Esophagus squamous epithelium (tissue), 5 donors: ENCODE data around the gene SPTBN2. TPM values are rescaled to one million over a fixed set of nuclear protein-coding genes. Genes with fewer than 3 reads are reported as not detected.
A peak's percentile ranks its signal among the peaks of the same experiment; 100 is the strongest.

Experiments
- DNase-seq: peaks from one replicate; lab custom pipeline; 2025; lab: John Stamatoyannopoulos, UW
- H3K27ac ChIP-seq, 4 donors: fragments of 200-600 bp; sonication (generic); one replicate each; pipeline ENCODE4 v1.5.1; 2016 to 2019; ENCODE audit warnings: mild to moderate bottlenecking in 1 of 4
- H3K27me3 ChIP-seq, 4 donors: fragments of 200-600 bp; sonication (generic); 1 replicate in 3 of 4; 2 replicates in 1 of 4; pipeline versions ENCODE4 v1.5.1 to v1.6.0; 2017 to 2021; ENCODE audit warnings: antibody characterized with exemption in 1 of 4
- H3K36me3 ChIP-seq, 3 donors: fragments of 200-600 bp; sonication (generic); one replicate each; pipeline ENCODE4 v1.5.1; 2016 to 2019
- H3K4me1 ChIP-seq, 3 donors: fragments of 200-600 bp; sonication (generic); one replicate each; pipeline ENCODE4 v1.5.1; 2017 to 2019
- H3K4me3 ChIP-seq, 4 donors: fragments of 200-600 bp; sonication (generic); 1 replicate in 3 of 4; 2 replicates in 1 of 4; pipeline ENCODE4 v1.5.1; 2016 to 2019; ENCODE audit warnings: mild to moderate bottlenecking in 2 of 4, moderate library complexity in 1 of 4
- H3K9me3 ChIP-seq, 3 donors: fragments of 200-600 bp; sonication (generic); one replicate each; pipeline ENCODE4 v1.5.1; 2016 to 2019
- POLR2A ChIP-seq, 4 donors: fragments of 450-650 bp; IDR thresholded peaks; one replicate each; pipeline ENCODE4 v1.6.1; 2017; ENCODE audit warnings: antibody characterized with exemption in 4 of 4, mild to moderate bottlenecking in 4 of 4, moderate library complexity in 3 of 4
- WGBS, 2 donors: methylation state at CpG; one replicate each; pipeline ENCODE4 v1.1.5; 2018; 5-methylcytosine and 5-hydroxymethylcytosine counted together
- intact Hi-C: fragments of 100-400 bp; cut with DNase I; formaldehyde crosslinking; loops from one replicate; pipeline ENCODE4 v1.15.0; 2022
- total RNA-seq, 4 donors: library from RNA; depleted of rRNA; stranded (reverse); fragments of >200 nt; gene quantifications; one replicate each; pipeline ENCODE4 v1.1.0, GENCODE V29; 2016
- TF ChIP-seq, protein P1 (sequence below), 6 experiments: fragments of 450-650 bp in 4 of 6; fragments of 200-600 bp in 2 of 6; sonication (generic) in 2 of 6; IDR thresholded peaks; one replicate each; pipeline ENCODE4 v1.5.1; 2016 to 2019; ENCODE audit warnings: antibody characterized with exemption in 6 of 6, mild to moderate bottlenecking in 4 of 6, moderate library complexity in 4 of 6
- donor health status: DM: yes; HTN: yes; CAD: no.

Gene SPTBN2
- total RNA-seq, 4 donors from 2014 or later: 101 to 368 (median 128) TPM

DNA sequence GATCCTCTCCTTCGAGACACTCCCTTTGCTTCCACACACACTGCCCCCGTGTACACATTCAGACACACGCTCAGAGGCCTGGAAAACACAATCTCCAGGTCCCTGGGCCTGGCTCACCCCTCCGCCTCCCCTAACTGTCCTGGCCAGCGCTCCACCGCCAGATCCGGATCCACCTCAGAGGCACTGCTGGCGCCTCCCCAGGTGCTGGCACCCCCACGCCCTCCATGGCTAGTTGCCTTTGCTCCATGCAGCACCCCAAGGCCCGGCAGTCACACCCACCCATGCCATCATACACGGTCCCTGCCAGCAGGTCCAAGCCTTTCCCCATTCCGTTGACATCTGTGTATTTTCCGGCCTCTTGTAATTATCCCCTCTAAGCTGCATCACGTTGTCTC, 11.1 kb downstream of the SPTBN2 start:
- no peak for TF ChIP-seq POLR2A (IDR thresholded peaks at IDR 0.05)
- TF ChIP-seq, protein P1, sequence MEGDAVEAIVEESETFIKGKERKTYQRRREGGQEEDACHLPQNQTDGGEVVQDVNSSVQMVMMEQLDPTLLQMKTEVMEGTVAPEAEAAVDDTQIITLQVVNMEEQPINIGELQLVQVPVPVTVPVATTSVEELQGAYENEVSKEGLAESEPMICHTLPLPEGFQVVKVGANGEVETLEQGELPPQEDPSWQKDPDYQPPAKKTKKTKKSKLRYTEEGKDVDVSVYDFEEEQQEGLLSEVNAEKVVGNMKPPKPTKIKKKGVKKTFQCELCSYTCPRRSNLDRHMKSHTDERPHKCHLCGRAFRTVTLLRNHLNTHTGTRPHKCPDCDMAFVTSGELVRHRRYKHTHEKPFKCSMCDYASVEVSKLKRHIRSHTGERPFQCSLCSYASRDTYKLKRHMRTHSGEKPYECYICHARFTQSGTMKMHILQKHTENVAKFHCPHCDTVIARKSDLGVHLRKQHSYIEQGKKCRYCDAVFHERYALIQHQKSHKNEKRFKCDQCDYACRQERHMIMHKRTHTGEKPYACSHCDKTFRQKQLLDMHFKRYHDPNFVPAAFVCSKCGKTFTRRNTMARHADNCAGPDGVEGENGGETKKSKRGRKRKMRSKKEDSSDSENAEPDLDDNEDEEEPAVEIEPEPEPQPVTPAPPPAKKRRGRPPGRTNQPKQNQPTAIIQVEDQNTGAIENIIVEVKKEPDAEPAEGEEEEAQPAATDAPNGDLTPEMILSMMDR (IDR thresholded peaks at IDR 0.05): no peak
- intact Hi-C loops: no loop called here
- peaks cover 0 to 29% (median 10%) of the 10 kb centered on the region in 3 donors for H3K36me3 ChIP-seq
- H3K4me1 ChIP-seq: peaks cover 16 to 54% (median 19%) of the 10 kb centered on the region in 3 donors
- no peaks in the 10 kb centered on the region for H3K9me3 ChIP-seq
- DNase-seq: no peak
- peaks cover 0 to 5% (median 0%) of the 10 kb centered on the region in 4 donors for H3K27me3 ChIP-seq
- peak overlapping the region; percentile 58 to 88 (median 82) for H3K27ac ChIP-seq
- 44 to 46% methylated on average over 8 to 14 of the region's 14 CpGs for WGBS, 2 donors
- peak overlapping the region; percentile 45 to 63 (median 54) for H3K4me3 ChIP-seq

DNA sequence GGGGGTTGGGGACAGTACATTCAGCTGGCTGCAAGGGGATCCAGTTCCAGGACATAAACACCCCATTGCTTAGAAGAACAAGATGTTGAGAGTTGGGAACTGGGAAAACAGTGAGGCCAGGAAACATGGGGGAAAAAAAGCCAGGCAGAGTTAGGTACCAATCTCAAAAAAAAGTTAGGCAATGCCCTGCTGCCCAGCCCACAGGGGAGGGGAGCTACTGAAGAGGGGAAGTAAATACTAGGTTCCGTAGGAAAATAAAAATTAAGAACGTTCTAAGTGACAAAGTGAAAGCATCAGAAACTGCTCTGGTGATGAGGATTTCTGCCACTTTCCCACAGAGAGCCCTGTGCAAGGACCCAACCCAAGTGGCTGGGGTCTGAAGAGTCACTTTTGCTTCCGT, 12.0 kb downstream of the SPTBN2 start:
- no peak for TF ChIP-seq POLR2A (IDR thresholded peaks at IDR 0.05)
- Histone ChIP-seq H3K36me3 (peaks cover 0 to 39% (median 10%) of the 10 kb centered on the region in 3 donors), H3K9me3 (no peaks in the 10 kb centered on the region), H3K4me3 (peak overlapping the region in 3 of 4 donors; percentile 54 to 63 (median 55)), H3K27ac (peak overlapping the region in 2 of 4 donors; percentile 81 to 88), H3K27me3 (peaks cover 0 to 5% (median 0%) of the 10 kb centered on the region in 4 donors), H3K4me1 (peaks cover 16 to 52% (median 19%) of the 10 kb centered on the region in 3 donors)
- no peak for DNase-seq
- intact Hi-C loops: no loop called here
- WGBS, 2 donors: 58 to 62% methylated on average over 3 of the region's 3 CpGs

DNA sequence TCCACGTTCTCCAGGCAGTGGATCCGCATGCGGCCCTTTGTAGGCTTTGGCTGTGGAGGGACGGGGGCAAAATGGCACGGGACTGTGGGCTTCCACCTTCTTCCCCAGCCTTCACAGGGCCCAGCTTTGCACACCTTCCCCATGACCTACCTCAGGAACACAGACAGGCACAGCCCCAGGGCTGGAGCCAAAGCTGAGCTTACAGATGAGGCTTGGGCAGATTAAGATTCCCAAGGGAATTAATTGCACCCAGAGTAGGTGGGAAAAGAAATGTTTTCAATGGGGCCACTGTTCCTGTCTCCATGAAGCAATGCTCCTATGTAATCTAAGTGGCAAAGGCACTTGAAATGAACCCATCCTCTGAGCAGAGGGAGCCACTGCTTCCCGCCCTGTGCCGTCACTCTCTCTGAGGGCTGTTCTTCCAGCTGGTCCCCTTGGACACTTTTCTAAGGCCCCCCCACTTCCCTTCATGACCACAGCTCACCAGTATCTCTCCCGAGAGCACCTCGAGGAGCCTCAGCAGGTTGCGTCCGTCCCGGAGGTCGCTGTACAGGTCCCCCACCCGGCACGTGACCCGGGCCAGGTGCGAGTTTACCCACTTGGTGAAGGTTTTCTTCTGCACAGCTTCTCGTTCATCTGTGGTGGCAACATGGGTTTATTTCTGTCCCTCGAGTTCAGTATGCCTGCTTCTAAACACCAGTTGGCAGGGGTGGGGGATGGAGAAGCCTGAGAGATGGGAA, 13.5 kb downstream of the SPTBN2 start:
- 91 to 93% methylated on average over 9 to 19 of the region's 19 CpGs for WGBS, 2 donors
- intact Hi-C loops: no loop called here
- TF ChIP-seq POLR2A (IDR thresholded peaks at IDR 0.05): no peak
- TF ChIP-seq, protein P1 (IDR thresholded peaks at IDR 0.05): no peak
- no peak for DNase-seq
- H3K9me3 ChIP-seq: no peaks in the 10 kb centered on the region
- no peak overlapping the region for H3K4me3 ChIP-seq
- H3K4me1 ChIP-seq: peaks cover 16 to 39% (median 18%) of the 10 kb centered on the region in 3 donors
- H3K36me3 ChIP-seq: peaks cover 10 to 53% (median 10%) of the 10 kb centered on the region in 3 donors
- H3K27ac ChIP-seq: no peak overlapping the region
- H3K27me3 ChIP-seq: peaks cover 0 to 5% (median 0%) of the 10 kb centered on the region in 4 donors

DNA sequence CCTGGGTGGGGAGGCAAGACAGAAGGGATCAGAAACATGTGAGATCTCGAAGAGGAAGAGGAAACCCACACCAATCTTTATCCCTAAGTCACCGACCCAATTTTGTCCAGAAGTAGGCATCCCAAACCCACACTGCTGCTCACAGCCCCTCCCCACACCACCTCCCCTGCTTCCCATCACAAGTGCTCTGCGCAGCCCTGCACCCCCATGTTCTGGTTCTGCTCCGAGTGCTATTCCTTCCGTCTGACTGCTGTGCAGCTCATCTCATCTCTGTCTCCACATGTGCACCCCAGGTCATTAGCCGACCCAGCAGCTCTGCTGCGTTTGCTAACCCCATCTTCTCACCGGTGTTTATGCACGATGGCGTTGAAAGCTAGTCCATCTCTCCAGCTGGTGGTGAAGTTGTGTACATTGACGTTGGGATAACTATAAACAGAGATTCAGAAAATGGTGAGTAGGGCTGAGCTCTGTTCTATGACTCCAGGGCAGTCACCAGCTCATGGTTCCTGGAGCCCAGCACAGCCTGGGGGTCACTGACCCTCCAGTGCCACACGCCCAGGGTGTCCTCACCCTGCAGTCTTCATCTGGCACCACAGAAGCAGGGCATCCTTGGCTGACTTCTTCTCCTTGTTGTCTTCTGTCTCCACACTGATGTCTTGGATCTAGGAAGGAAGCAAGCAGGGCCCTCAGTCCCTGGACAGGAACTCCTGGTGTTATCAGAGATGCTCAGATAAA, 15.1 kb downstream of the SPTBN2 start:
- Histone ChIP-seq H3K4me1 (peaks cover 3 to 31% (median 3%) of the 10 kb centered on the region in 3 donors), H3K27me3 (peaks cover 0 to 5% (median 0%) of the 10 kb centered on the region in 4 donors), H3K4me3 (no peak overlapping the region), H3K36me3 (peaks cover 13 to 70% (median 14%) of the 10 kb centered on the region in 3 donors), H3K27ac (no peak overlapping the region), H3K9me3 (no peaks in the 10 kb centered on the region)
- 71 to 73% methylated on average over 11 to 12 of the region's 12 CpGs for WGBS, 2 donors
- intact Hi-C loops: no loop called here
- no peak for DNase-seq
- no peak for TF ChIP-seq POLR2A (IDR thresholded peaks at IDR 0.05)
- TF ChIP-seq, protein P1 (IDR thresholded peaks at IDR 0.05): no peak

DNA sequence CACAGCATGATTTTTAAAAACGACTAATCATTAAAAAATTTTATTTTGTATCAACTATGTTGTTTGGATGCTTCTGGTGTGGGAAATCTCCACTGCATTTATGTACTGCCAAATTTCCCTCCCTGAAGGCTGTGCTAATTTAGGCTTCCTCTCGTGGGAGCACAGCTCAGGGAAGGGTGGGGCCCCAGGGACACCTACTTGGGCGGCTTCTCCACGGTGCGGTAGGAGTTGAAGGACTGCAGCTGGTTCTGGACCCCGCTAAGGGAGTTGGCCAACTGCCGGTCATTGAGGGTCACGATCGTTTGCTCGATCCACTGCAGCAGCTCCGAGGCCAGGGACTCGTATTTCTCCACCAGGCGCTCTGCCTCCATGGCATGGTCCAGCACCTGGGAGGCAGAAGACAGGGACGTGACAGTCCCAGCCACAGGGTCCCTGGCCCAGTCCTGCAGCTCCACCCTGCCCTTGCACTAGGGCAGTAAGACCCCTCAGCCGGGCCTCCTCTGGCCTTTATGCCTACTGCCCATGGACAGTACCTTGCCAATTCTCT, 18.6 kb downstream of the SPTBN2 start:
- WGBS, 2 donors: 67 to 77% methylated on average over 4 to 8 of the region's 15 CpGs
- DNase-seq: no peak
- intact Hi-C loops: no loop called here
- no peak for TF ChIP-seq POLR2A (IDR thresholded peaks at IDR 0.05)
- TF ChIP-seq, protein P1 (IDR thresholded peaks at IDR 0.05): no peak
- Histone ChIP-seq H3K36me3 (peaks cover 13 to 100% (median 33%) of the 10 kb centered on the region in 3 donors), H3K27ac (no peak overlapping the region), H3K27me3 (no peaks in the 10 kb centered on the region), H3K9me3 (no peaks in the 10 kb centered on the region), H3K4me3 (no peak overlapping the region), H3K4me1 (peaks cover 0 to 8% (median 0%) of the 10 kb centered on the region in 3 donors)
